Dendritic cell treated with granulocyte-macrophage colony-stimulating factor and Interleukin-4, amounts not matched to agents 40 ng/mL and 50 ng/mL, for 4 days (primary cell): Measurements from ENCODE around the gene FBLN7.

ENCODE experiments used
- H3K27ac Mint-ChIP-seq: one replicate; pipeline ENCODE4 v1.8.0; 2022; ENCODE audit warnings: mild to moderate bottlenecking, mixed read lengths
- H3K27me3 Mint-ChIP-seq: one replicate; pipeline ENCODE4 v1.8.0; 2022; ENCODE audit warnings: mild to moderate bottlenecking, mixed read lengths
- H3K36me3 Mint-ChIP-seq: one replicate; pipeline ENCODE4 v1.8.0; 2022; ENCODE audit warnings: low read depth, mixed read lengths
- H3K4me1 Mint-ChIP-seq: one replicate; pipeline ENCODE4 v1.8.0; 2022; ENCODE audit warnings: low read depth, mixed read lengths
- H3K4me3 Mint-ChIP-seq: one replicate; pipeline ENCODE4 v1.8.0; 2022; ENCODE audit warnings: mild to moderate bottlenecking, moderate library complexity, mixed read lengths
- H3K9me3 Mint-ChIP-seq: one replicate; pipeline ENCODE4 v1.8.0; 2022; ENCODE audit warnings: mixed read lengths
- intact Hi-C: fragments of 100-400 bp; cut with micrococcal nuclease; formaldehyde crosslinking; loops from one replicate; pipeline ENCODE4 v1.15.0; 2022

Gene FBLN7

DNA sequence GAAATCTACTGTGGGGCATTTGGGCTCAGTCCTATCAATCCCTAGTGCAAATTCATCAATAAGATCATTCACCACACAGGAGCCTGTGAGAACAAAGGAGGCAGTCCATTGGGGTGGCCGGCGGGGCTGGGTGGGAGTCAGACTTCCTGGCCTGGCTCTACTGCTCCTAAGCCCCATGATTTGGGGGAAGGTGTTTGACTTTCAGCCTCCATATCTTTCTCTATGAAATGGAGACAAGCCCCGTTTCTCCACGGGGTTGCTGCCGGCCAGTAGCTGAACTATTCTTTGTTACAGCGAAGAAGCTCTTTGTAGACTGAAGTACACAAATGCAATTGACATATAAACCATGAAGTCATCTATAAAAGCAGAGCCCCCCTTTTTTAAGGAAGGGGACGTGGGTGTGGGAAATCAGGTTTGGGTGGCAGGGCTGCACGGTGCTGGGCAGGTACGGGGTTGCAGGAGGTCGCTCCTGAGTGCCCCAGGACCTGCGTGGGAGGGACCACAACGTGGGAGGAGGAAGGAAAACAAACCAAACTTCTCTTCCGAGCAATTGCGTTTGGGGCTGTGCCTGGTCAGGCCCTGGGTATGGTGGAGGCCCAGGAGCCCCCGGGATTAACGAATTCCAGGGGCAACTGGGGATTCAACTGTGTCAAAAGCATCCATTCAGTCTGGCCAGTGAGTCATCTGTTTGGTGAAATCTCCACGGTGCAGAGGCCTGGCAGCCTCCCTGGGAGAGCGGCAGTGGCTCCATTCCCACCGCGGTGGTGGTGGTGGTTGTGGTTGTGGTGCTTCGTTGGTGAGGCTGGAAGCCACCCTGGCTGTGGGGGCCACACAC is 18.2 kb downstream of the FBLN7 start:
- H3K4me1 Mint-ChIP-seq = peaks cover 27% of the 10 kb centered on the region

DNA sequence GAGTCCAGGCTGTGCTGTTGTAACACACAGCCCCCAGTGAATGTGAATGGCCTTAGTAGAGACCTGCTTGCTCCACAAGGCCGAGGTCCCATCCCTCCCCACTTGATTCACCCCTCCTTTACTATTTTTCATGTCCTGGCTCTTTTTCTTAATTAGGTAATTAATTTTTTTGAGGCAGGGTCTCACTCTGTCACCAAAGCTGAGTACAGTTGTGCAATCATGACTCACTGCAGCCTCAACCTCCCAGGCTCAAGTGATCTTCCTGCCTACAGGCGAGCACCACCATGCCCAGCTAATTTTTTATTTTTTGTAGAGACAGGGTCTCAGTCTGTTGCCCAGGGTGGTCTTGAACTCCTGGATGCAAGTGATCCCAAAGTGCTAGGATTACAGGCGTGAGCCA is 19.3 kb downstream of the FBLN7 start:
- intact Hi-C loops = no loop called here
- H3K36me3 Mint-ChIP-seq = no peaks in the 10 kb centered on the region
- no peak overlapping the region for H3K4me3 Mint-ChIP-seq
- H3K4me1 Mint-ChIP-seq = peaks cover 27% of the 10 kb centered on the region
- no peak overlapping the region for H3K27ac Mint-ChIP-seq
- H3K27me3 Mint-ChIP-seq = no peaks in the 10 kb centered on the region
- H3K9me3 Mint-ChIP-seq = no peaks in the 10 kb centered on the region

More for the DNA sequence above, 18.2 kb downstream of the FBLN7 start:
- Mint-ChIP-seq H3K9me3 (no peaks in the 10 kb centered on the region), H3K27ac (peak overlapping the region; percentile 18), H3K27me3 (no peaks in the 10 kb centered on the region), H3K4me3 (no peak overlapping the region), H3K36me3 (no peaks in the 10 kb centered on the region)
- intact Hi-C loops = no loop called here

DNA sequence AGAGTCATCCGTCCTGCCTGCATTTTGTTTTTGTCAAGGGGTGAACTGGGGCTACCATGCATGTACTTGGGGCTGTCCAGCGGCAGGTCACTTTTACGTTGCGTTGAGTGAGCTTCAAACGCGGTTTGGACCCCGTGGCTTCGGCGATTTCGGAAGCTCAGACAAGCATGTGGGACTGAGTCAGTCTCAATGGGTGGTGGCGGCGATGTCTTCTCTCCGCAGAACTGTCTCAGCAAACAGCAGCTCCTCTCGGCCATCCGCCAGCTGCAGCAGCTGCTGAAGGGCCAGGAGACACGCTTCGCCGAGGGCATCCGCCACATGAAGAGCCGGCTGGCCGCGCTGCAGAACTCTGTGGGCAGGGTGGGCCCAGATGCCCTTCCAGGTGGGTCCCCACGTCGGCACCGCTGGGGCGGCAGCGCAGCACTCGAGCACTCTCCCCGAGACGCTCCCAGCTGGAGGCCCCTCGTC is 21.3 kb downstream of the FBLN7 start:
- Mint-ChIP-seq H3K27me3 (no peaks in the 10 kb centered on the region), H3K9me3 (no peaks in the 10 kb centered on the region), H3K4me1 (peaks cover 27% of the 10 kb centered on the region), H3K27ac (no peak overlapping the region), H3K4me3 (no peak overlapping the region), H3K36me3 (no peaks in the 10 kb centered on the region)
- intact Hi-C loops = no loop called here

GRCh38 chr2:112160283-112161250 is 22.4 kb downstream of the FBLN7 start:
- peaks cover 20% of the 10 kb centered on the region for H3K4me1 Mint-ChIP-seq
- no peak overlapping the region for H3K27ac Mint-ChIP-seq
- H3K36me3 Mint-ChIP-seq = no peaks in the 10 kb centered on the region
- H3K9me3 Mint-ChIP-seq = no peaks in the 10 kb centered on the region
- no peak overlapping the region for H3K4me3 Mint-ChIP-seq
- intact Hi-C loops = no loop called here
- H3K27me3 Mint-ChIP-seq = no peaks in the 10 kb centered on the region

- H3K36me3 Mint-ChIP-seq = no peaks in the 10 kb centered on the region
- H3K27ac Mint-ChIP-seq = no peak overlapping the region
- H3K4me3 Mint-ChIP-seq = no peak overlapping the region
- H3K4me1 Mint-ChIP-seq = peaks cover 10% of the 10 kb centered on the region
- intact Hi-C loops = no loop called here
- no peaks in the 10 kb centered on the region for H3K27me3 Mint-ChIP-seq
- H3K9me3 Mint-ChIP-seq = no peaks in the 10 kb centered on the region
These were observed 23.4 kb downstream of the FBLN7 start for GRCh38 chr2:112161431-112162145.

GRCh38 chr2:112162341-112162740 is 24.2 kb downstream of the FBLN7 start:
- Mint-ChIP-seq H3K4me1 (peaks cover 7% of the 10 kb centered on the region), H3K9me3 (no peaks in the 10 kb centered on the region), H3K36me3 (no peaks in the 10 kb centered on the region), H3K4me3 (no peak overlapping the region), H3K27me3 (no peaks in the 10 kb centered on the region), H3K27ac (no peak overlapping the region)
- intact Hi-C loops = no loop called here

GRCh38 chr2:112162956-112163355 is 24.8 kb downstream of the FBLN7 start:
- H3K4me3 Mint-ChIP-seq = no peak overlapping the region
- H3K27ac Mint-ChIP-seq = no peak overlapping the region
- intact Hi-C loops = no loop called here
- H3K27me3 Mint-ChIP-seq = no peaks in the 10 kb centered on the region
- H3K36me3 Mint-ChIP-seq = no peaks in the 10 kb centered on the region
- peaks cover under 1% of the 10 kb centered on the region for H3K4me1 Mint-ChIP-seq
- H3K9me3 Mint-ChIP-seq = no peaks in the 10 kb centered on the region

DNA sequence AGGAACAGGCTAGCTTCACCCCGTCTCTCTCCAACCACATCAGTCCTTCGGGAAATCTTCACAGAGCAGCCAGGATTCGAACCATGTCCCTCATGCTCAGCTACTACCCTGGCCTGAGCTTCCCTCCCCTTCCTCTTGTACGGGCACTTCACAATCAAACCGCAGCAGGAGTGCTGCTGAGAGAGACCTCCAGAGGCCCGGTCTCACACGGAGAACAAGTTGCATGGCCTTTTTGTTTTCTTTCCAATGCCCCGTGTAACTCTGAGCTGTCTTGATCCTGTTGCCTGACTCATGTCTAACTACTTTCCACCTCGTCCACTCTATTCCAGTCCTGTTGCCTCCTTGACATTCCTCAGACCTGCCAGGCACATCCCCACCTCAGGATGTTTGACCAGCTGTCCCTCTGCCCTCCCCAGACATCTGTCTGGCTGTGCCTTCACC is 25.4 kb downstream of the FBLN7 start:
- Mint-ChIP-seq H3K36me3 (no peaks in the 10 kb centered on the region), H3K9me3 (no peaks in the 10 kb centered on the region), H3K4me1 (no peaks in the 10 kb centered on the region), H3K4me3 (no peak overlapping the region), H3K27ac (no peak overlapping the region), H3K27me3 (no peaks in the 10 kb centered on the region)
- intact Hi-C loops = no loop called here

DNA sequence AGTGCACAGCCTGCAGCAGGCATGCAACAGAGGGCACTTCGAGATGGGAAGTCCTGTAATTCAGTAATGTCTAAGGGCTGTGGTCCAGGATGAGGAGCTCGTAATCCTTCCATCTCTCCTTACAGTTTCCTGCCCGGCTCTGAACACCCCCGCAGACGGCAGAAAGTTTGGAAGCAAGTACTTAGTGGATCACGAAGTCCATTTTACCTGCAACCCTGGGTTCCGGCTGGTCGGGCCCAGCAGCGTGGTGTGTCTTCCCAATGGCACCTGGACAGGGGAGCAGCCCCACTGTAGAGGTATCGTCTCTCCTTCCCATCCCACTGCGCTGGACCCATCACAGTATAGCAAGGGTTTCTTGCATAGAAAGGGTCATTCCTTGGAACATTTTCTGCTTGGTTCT is 26.7 kb downstream of the FBLN7 start:
- intact Hi-C loops = no loop called here
- Mint-ChIP-seq H3K27ac (no peak overlapping the region), H3K27me3 (no peaks in the 10 kb centered on the region), H3K4me1 (no peaks in the 10 kb centered on the region), H3K36me3 (no peaks in the 10 kb centered on the region), H3K9me3 (no peaks in the 10 kb centered on the region), H3K4me3 (no peak overlapping the region)

DNA sequence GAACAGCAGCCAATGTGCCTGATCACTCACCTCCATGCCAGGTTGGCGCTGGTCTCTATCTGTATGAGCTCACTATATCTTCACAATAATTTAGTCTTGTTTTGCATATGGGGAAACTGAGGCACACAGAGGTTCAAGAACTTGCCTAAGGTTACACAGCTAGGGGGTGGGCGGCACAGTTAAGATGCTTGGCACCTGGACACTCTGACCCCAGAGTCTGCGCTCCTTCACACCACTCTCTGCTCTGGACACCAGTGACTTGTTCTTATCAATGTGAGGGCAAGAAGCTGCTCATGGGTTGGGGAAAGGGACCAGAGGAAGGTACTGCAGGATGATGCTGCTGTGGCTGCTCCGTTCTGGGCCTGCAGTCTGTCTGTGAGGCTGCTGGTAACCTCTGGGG is 27.1 kb downstream of the FBLN7 start:
- H3K4me3 Mint-ChIP-seq = no peak overlapping the region
- no peaks in the 10 kb centered on the region for H3K9me3 Mint-ChIP-seq
- H3K27me3 Mint-ChIP-seq = no peaks in the 10 kb centered on the region
- H3K4me1 Mint-ChIP-seq = no peaks in the 10 kb centered on the region
- H3K27ac Mint-ChIP-seq = no peak overlapping the region
- no peaks in the 10 kb centered on the region for H3K36me3 Mint-ChIP-seq
- intact Hi-C loops = no loop called here

DNA sequence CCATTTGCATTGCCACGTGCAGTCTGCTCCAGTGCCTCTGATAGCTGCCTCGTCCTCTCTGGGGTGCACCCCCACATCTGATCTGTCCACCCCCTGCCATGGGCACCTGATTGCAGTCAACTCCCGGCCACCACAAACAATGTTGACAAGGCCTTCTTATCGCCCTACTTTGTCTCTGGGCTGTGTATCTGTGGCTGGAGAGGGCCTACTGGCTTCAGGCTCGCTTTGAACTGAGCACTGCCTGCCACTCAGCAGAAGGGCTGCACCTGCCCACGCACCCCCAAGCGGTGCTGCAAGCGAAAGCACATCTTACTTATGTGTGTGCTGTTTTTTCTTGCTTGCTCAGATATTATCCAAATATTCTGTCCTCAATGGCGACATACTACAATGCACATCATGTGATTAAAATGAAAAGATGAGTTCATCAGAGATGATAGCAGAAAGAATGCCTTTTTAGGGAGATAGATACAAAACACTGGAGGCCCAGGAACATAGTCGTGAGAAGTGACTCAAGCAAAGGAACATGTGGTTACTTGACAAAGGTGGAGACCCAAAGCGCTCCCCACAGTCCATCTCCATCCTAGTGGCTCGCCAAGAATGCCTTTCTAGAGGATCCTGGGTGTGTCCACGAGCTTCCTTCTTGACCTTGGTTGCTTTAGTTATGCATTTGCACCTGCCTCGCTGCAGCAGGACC is 28.8 kb downstream of the FBLN7 start:
- H3K36me3 Mint-ChIP-seq = no peaks in the 10 kb centered on the region
- no peaks in the 10 kb centered on the region for H3K9me3 Mint-ChIP-seq
- intact Hi-C loops = no loop called here
- H3K27ac Mint-ChIP-seq = no peak overlapping the region
- H3K27me3 Mint-ChIP-seq = no peaks in the 10 kb centered on the region
- no peaks in the 10 kb centered on the region for H3K4me1 Mint-ChIP-seq
- no peak overlapping the region for H3K4me3 Mint-ChIP-seq

- H3K4me1 Mint-ChIP-seq = no peaks in the 10 kb centered on the region
- no peak overlapping the region for H3K27ac Mint-ChIP-seq
- no peak overlapping the region for H3K4me3 Mint-ChIP-seq
- H3K9me3 Mint-ChIP-seq = no peaks in the 10 kb centered on the region
- no peaks in the 10 kb centered on the region for H3K27me3 Mint-ChIP-seq
- no peaks in the 10 kb centered on the region for H3K36me3 Mint-ChIP-seq
- intact Hi-C loops = no loop called here
These were observed 30.4 kb downstream of the FBLN7 start for GRCh38 chr2:112168422-112169124.

DNA sequence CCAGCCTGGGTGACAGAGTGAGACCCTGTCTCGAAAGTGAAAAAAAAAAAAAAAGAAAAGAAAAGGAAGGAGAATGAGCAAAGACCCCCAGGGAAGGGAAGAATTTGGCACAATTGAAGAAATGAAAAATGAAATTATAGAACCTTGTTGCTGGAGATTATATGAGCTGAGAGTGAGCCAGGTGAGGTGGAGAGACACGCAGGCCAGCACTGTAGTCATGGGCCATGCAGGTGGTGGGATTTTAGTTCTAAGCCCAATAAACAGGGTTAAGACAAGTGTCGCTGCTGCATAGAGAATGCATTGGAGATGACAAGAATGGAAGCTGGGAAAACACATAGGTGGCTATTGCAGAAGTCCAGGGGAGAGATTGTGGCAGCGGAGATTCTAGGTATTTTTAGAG is 32.3 kb downstream of the FBLN7 start:
- intact Hi-C loops = no loop called here
- Mint-ChIP-seq H3K4me3 (no peak overlapping the region), H3K36me3 (no peaks in the 10 kb centered on the region), H3K9me3 (no peaks in the 10 kb centered on the region), H3K4me1 (no peaks in the 10 kb centered on the region), H3K27ac (no peak overlapping the region), H3K27me3 (no peaks in the 10 kb centered on the region)
